ENCODE results near the gene ENTPD7.

DNA sequence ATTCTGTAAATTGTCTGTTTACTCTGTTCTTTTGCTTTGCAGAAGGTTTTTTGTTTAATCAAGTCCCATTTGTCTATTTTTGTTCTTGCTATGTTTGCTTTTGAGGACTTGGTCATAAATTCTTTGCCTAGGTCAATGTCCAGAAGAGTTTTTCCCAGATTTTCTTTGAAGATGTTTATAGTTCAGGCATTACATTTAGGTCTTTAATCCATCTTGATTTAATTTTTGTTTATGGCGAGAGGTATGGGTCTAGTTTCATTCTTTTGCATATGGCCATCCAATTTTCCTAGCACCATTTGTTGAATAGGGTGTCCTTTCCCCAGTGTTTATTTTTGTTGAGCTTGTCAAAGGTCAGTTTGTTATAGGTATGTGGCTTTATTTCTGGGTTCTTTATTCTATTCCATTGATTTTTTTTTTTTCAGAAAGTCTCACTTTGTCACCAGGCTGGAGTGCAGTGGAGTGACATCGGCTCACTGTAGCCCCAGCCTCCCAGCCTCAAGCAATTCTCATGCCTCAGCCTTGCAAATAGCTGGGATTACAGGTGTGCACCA lies 11.6 kb upstream of the ENTPD7 start:
- TF ChIP-seq, protein P1, sequence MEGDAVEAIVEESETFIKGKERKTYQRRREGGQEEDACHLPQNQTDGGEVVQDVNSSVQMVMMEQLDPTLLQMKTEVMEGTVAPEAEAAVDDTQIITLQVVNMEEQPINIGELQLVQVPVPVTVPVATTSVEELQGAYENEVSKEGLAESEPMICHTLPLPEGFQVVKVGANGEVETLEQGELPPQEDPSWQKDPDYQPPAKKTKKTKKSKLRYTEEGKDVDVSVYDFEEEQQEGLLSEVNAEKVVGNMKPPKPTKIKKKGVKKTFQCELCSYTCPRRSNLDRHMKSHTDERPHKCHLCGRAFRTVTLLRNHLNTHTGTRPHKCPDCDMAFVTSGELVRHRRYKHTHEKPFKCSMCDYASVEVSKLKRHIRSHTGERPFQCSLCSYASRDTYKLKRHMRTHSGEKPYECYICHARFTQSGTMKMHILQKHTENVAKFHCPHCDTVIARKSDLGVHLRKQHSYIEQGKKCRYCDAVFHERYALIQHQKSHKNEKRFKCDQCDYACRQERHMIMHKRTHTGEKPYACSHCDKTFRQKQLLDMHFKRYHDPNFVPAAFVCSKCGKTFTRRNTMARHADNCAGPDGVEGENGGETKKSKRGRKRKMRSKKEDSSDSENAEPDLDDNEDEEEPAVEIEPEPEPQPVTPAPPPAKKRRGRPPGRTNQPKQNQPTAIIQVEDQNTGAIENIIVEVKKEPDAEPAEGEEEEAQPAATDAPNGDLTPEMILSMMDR (IDR thresholded peaks at IDR 0.05): no peak
- TF ChIP-seq POLR2A (IDR thresholded peaks at IDR 0.05) (no peak), EP300 (IDR thresholded peaks at IDR 0.05) (no peak)
